ENCODE data around the gene KRTAP1-4.

DNA sequence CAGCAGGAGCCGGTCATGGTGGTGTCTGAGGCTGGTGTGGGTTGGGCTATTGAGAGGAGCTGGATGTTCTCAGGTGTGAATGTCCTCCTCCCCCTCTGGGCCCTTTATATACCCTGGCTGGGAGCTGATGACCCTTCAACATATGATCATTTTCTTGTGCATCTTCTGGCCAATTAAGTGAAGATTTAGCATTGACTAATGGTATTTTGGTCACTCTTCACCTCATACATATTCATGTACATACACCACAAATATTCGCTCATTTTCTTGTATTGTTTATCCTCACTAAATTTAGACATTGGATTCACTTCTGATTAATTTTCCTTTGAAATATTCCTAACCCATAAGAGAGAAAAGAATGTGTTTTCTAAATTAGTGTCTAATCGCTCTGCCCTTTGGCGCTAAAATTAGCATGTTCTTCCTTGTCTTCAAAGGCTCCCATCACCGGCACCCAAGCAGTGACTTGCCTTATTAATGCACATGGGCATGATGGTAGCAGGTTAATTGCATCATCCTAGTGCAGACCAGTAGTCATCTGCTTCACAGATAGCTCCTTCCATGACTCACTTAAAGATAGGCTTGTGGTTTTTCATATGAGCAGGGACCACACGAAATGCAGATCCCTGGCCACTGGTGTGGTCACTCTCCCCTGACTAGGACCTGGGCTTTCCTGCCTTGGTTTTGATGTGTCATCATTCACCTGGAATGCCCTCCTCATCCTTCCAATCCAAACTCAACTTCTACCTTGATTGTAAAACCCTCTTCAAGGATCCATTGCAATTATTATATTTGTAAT lies 36.0 kb upstream of the KRTAP1-4 start, which contains the start of gene KRTAP2-4:
- TF ChIP-seq EZH2phosphoT487 (IDR thresholded peaks at IDR 0.05; ENCODE audit: borderline replicate concordance, low read depth, low read length): no peak
- TF ChIP-seq, protein P1, sequence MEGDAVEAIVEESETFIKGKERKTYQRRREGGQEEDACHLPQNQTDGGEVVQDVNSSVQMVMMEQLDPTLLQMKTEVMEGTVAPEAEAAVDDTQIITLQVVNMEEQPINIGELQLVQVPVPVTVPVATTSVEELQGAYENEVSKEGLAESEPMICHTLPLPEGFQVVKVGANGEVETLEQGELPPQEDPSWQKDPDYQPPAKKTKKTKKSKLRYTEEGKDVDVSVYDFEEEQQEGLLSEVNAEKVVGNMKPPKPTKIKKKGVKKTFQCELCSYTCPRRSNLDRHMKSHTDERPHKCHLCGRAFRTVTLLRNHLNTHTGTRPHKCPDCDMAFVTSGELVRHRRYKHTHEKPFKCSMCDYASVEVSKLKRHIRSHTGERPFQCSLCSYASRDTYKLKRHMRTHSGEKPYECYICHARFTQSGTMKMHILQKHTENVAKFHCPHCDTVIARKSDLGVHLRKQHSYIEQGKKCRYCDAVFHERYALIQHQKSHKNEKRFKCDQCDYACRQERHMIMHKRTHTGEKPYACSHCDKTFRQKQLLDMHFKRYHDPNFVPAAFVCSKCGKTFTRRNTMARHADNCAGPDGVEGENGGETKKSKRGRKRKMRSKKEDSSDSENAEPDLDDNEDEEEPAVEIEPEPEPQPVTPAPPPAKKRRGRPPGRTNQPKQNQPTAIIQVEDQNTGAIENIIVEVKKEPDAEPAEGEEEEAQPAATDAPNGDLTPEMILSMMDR (conservative IDR thresholded peaks at IDR 0.05; ENCODE audit: low read length): no peak

All from OCI-LY7 (cell line).